KMS-11 (cell line): Measurements from ENCODE around the gene TOB1.

ENCODE experiments used
- H2AFZ ChIP-seq: fragments of 200-600 bp; sonication (generic); 2 replicates; pipeline ENCODE4 v1.6.1; 2016; ENCODE audit warnings: antibody characterized with exemption, mixed run types, low read depth
- H3K27ac ChIP-seq: fragments of 200-600 bp; sonication (generic); 2 replicates; pipeline ENCODE4 v1.6.1; 2016; ENCODE audit warnings: mild to moderate bottlenecking, mixed run types
- H3K27me3 ChIP-seq: fragments of 200-600 bp; sonication (generic); 2 replicates; pipeline ENCODE4 v1.6.1; 2017; ENCODE audit warnings: mild to moderate bottlenecking, low read depth, mixed run types, moderate library complexity; ENCODE audit not compliant: insufficient read depth
- H3K36me3 ChIP-seq: fragments of 200-600 bp; sonication (generic); 2 replicates; pipeline ENCODE4 v1.6.1; 2017; ENCODE audit warnings: mild to moderate bottlenecking, mixed run types; ENCODE audit not compliant: insufficient read depth
- H3K4me1 ChIP-seq: fragments of 200-600 bp; sonication (generic); 2 replicates; pipeline ENCODE4 v1.6.1; 2016; ENCODE audit warnings: mild to moderate bottlenecking, low read depth, mixed run types; ENCODE audit not compliant: poor library complexity, severe bottlenecking
- H3K4me2 ChIP-seq: fragments of 200-600 bp; sonication (generic); 2 replicates; pipeline ENCODE4 v1.7.0; 2016; ENCODE audit warnings: mild to moderate bottlenecking, mixed run types
- H3K4me3 ChIP-seq: fragments of 200-600 bp; sonication (generic); IDR thresholded peaks from 2 replicates; pipeline ENCODE4 v1.6.1; 2017; ENCODE audit warnings: low read depth, low read length, mixed read lengths; ENCODE audit not compliant: insufficient read depth
- H3K79me2 ChIP-seq: fragments of 200-600 bp; sonication (generic); 2 replicates; pipeline ENCODE4 v1.6.1; 2016; ENCODE audit warnings: low read depth, mixed run types; ENCODE audit not compliant: insufficient read depth
- H3K9ac ChIP-seq: fragments of 200-600 bp; sonication (generic); 2 replicates; pipeline ENCODE4 v1.6.1; 2016; ENCODE audit warnings: mild to moderate bottlenecking, mixed run types
- H4K20me1 ChIP-seq: fragments of 200-600 bp; sonication (generic); 2 replicates; pipeline ENCODE4 v1.6.1; 2016; ENCODE audit warnings: mild to moderate bottlenecking, mixed run types; ENCODE audit not compliant: insufficient read depth
- CTCF ChIP-seq: fragments of 200-600 bp; sonication (generic); conservative IDR thresholded peaks from 2 replicates; pipeline ENCODE4 v1.6.1; 2017; ENCODE audit warnings: low read depth, mild to moderate bottlenecking, antibody characterized with exemption, low read length, moderate library complexity, mixed read lengths

The TOB1 gene

GRCh38 chr17:50847566-50847965 lies 18.6 kb downstream of the TOB1 start:
- Histone ChIP-seq H3K27me3 (no peaks in the 10 kb centered on the region), H3K27ac (no peak overlapping the region), H3K4me3 (no peak overlapping the region), H3K4me1 (peaks cover 15% of the 10 kb centered on the region), H3K9ac (no peak overlapping the region), H2AFZ (no peak overlapping the region), H3K4me2 (no peak overlapping the region), H4K20me1 (no peaks in the 10 kb centered on the region), H3K36me3 (no peaks in the 10 kb centered on the region), H3K79me2 (no peaks in the 10 kb centered on the region)
- no peak for TF ChIP-seq CTCF

GRCh38 chr17:50845240-50846147 lies 20.7 kb downstream of the TOB1 start:
- Histone ChIP-seq H3K79me2 (no peaks in the 10 kb centered on the region), H3K9ac (no peak overlapping the region), H3K4me2 (no peak overlapping the region), H3K36me3 (no peaks in the 10 kb centered on the region), H3K27ac (no peak overlapping the region), H3K4me3 (no peak overlapping the region), H2AFZ (no peak overlapping the region), H3K4me1 (no peaks in the 10 kb centered on the region), H4K20me1 (no peaks in the 10 kb centered on the region), H3K27me3 (no peaks in the 10 kb centered on the region)
- no peak for TF ChIP-seq CTCF

GRCh38 chr17:50844117-50844700 lies 21.9 kb downstream of the TOB1 start:
- Histone ChIP-seq H3K27ac (no peak overlapping the region), H2AFZ (no peak overlapping the region), H3K79me2 (no peaks in the 10 kb centered on the region), H3K4me2 (no peak overlapping the region), H3K9ac (no peak overlapping the region), H3K36me3 (no peaks in the 10 kb centered on the region), H3K4me1 (no peaks in the 10 kb centered on the region), H3K27me3 (no peaks in the 10 kb centered on the region), H3K4me3 (no peak overlapping the region), H4K20me1 (no peaks in the 10 kb centered on the region)
- TF ChIP-seq CTCF, result no peak

GRCh38 chr17:50843150-50843905 lies 22.8 kb downstream of the TOB1 start:
- Histone ChIP-seq H3K4me2 (no peak overlapping the region), H3K4me3 (no peak overlapping the region), H3K27me3 (no peaks in the 10 kb centered on the region), H3K27ac (no peak overlapping the region), H3K36me3 (no peaks in the 10 kb centered on the region), H4K20me1 (no peaks in the 10 kb centered on the region), H2AFZ (no peak overlapping the region), H3K4me1 (no peaks in the 10 kb centered on the region), H3K9ac (no peak overlapping the region), H3K79me2 (no peaks in the 10 kb centered on the region)
- TF ChIP-seq CTCF, result no peak
